H4 (cell line): ENCODE results near the gene MYO1G. TPM values are rescaled to one million over a fixed set of nuclear protein-coding genes. Genes with fewer than 3 reads are reported as not detected.

ENCODE experiments used
- DNase-seq: peaks from one replicate; pipeline ENCODE4 v3.0.0-alpha.2; 2015; ENCODE audit warnings: low spot score
- total RNA-seq: library from RNA; depleted of rRNA; stranded (reverse); fragments of >200 nt; shearing (Covaris generic); gene quantifications from 2 replicates; pipeline ENCODE4 v1.2.3, GENCODE V29; 2014

The MYO1G gene
- total RNA-seq, 1 experiment from 2014 or later = not detected

DNA sequence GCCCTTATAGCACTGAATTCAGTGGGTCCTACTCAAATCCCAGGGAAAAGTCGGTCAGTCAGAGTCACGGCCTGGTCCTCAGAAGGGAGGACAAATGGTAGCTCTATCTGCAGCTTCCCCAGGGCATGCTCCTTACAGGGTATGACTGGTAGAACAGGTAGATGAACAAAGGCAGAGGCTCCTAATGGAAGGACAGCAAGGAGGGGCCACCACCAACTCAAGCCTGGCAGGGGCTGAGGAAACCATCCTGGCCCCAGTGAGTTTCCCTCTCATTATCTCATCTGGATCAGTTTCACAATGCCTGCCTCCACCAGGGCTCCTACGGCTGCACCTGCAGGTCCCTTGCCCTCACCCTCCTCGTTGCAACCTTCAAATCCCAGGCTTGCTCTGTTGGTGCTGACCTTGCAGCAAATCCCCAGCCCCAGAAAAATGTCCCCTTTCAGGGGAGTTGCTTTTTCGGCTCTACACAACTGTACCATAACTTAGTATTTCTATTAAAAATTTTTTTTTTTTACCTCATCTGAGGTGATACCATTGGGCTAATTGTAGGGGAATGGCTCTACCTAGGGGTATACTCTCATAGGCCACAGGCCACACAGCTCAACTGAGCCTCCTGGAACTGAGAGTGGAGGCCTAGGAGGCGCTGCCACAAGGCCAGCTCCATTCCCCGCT lies 2.4 kb upstream of the MYO1G start:
- no peak for DNase-seq

- DNase-seq = no peak
Measured at GRCh38 chr7:44980393-44981034, 1.7 kb upstream of the MYO1G start.

- DNase-seq = no peak
Measured at GRCh38 chr7:44979481-44980392, 922 bp upstream of the MYO1G start.

DNA sequence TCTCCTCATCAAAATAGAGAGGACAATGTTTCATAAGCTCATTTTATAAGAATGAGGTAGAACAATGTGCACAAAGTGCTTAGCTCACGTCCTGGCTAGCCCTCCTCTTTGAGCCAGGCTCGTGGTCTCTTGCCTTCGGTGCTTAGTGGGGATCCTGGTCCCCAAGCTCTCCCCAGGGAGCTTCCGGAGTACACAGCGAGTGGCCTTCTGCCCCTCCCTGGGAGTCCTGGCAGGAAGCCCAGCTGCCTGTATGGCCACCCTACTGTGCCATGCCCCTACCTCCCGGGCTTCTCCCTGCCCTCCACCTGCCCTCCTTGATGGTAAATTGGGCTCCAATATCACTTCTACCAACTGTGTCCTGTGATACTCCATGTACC lies 868 bp downstream of the MYO1G start:
- DNase-seq = no peak

DNA sequence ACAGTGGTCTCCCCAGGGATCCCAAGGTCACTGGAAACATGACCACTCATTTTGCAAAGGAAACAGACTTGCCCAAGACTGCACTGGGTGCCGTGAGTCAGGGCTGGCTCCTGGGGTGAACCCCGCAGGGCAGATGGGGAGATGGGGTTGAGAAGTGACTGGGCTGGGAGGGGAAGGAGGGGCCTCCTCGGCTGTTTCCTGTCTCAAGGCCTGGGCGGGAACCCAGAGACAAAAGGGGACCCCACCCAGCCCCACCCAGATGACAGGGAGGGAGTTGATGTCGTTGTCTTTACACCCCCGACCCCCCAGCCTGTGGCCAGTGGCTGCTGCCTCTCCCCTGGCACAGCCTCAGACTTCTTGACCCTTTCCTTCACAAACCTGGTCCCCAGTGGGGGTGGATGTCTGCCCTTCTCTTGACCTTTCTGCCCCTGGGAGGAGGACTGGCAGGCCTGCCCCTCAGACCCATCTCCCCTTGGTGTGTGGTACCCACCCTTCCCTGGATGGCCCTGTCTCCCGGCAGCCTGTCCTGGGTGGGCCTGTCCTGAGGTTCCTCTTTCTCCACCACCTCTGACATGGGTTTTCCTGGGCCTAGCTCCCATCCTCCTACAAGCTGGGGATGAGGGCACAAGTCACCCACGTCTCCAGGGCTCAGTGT lies 1.4 kb downstream of the MYO1G start:
- DNase-seq = no peak

DNA sequence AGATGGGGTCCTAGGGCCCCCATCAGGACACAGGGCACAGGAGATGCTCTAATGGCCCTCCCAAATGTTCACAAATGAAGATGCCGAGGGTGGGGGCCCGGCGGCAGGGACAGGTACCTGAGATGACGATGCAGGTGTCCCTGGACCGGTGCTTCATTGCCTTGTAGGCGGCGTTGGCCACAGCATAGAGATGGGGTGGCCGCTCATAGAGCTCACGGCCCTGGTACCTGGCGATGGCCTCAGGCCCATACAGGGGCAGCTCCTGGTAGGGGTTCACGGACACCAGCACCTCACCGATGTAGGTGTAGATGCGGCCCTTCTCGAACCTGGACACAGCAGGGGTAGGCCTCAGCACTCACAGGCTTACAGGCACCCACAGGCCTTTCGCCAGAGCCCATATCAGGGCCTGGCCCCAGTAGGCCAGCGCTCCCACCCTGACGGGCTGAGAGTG lies 2.0 kb downstream of the MYO1G start:
- DNase-seq = no peak

DNA sequence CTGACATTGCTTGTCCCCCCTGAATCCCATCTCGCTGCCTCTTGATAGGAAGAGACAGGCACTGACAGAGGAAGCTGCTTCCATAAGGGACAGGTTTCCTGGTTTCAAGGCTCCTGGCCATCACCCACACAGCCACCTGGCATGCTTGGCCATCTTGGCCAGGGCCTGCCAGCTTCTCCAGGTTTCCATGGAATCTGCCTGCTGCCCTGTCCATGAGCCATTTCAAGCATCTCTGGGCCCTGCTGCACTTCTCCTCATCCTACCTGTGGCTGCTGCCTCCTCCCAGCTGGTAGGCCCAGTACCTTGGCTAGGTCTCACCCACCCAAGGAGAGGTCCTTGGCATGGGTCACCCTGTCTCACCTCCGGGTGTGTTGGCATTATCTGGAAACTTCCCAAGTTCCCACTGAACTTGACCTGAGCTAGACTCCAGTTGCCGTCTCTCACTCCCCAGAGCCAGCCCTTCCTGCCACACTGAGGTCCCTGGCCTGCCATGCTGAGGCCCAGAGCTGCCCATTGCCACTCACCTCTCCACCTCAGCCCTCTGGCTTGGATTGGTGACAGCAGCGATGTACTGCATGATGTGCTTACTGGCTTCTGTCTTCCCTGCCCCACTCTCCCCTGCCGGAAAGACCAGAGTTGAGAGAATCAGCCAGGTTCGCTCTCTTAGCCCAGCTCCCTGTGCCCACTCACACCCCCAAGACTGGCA lies 2.6 kb downstream of the MYO1G start:
- no peak for DNase-seq

DNA sequence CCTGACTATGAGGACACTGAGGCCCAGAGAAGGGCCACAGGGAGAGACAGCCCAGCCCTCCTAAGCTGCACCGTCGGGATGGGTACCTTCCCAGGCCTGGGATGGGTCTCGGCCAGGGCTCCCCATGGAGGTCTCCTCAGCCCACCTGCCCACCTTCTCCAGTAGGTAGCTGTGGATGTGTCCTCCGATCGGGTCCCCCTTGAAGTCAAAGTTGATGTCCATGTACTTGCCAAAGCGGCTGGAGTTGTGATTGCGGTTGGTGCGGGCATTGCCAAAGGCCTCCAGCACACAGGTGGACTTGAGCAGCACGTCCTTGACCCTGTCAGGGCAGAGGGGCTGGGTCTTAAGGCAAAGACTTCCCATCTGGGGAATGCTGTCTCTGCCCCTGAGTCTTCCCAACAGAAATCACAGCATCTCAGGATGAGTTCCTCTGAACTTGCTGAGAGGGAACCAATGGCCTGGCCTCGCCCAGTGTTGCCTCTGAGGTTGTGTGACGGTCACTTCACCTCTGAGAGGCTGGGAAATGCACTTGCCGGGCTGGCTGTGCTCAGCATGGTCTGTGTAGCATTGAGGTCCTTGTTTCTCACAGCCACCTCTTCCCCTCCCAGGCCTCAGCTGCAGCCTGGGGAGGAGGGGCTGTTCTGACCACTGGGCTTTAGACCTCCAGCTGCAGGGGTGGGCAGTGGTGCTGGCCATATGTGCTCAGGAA lies 3.3 kb downstream of the MYO1G start:
- no peak for DNase-seq

- DNase-seq = no peak
Measured at GRCh38 chr7:44974549-44974948, 4.3 kb downstream of the MYO1G start.

- DNase-seq = no peak
Measured at GRCh38 chr7:44973610-44974401, 5.0 kb downstream of the MYO1G start.

DNA sequence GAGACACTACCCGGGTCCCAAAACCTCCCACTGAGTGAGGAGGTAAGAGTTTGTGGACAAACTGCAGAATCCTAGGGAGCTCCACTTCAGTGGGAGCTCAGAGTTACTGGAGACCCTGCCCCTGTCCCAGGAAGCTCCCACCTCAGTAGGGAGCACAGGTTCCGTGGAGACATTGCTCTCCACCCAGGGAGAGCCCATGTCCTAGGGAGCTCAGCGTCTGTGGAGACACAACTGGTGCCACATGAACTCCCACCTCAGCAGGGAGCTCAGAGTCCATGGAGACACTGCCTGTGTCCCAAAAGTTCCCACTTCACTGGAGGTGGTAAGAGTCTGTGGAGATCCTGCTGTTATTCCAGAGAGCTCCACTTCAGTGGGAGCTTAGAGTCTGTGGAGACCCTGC lies 6.3 kb downstream of the MYO1G start:
- DNase-seq = no peak

- DNase-seq = no peak
Measured at GRCh38 chr7:44971902-44972441, 6.8 kb downstream of the MYO1G start.

GRCh38 chr7:44971188-44971901 lies 7.5 kb downstream of the MYO1G start:
- DNase-seq = no peak

DNA sequence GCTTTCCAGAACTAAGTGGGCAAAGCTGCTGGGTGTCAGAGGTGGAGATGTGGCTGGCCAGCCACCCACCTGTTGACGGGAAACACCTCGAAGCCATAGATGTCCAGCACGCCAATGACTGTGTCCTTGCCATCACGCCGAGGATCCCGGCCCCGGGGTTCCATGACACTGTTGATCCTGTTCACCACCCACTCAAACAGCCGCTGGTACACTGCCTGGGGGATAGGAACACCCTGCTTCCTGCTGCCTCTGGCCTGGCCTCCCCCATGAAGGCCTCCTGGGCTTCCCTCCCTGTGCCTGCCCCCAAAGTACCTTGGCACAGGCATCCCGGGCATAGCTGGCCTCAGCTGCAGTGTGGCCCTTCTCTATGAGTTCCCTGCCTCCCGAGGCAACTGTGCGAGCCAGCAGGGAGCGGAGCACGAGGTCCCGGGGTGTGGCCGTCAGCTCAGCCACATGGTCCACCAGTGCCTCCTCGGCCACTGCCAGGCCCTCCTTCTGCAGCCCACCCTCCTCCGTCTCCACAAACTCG lies 8.2 kb downstream of the MYO1G start:
- no peak for DNase-seq

GRCh38 chr7:44969701-44970522 lies 8.9 kb downstream of the MYO1G start:
- no peak for DNase-seq

DNA sequence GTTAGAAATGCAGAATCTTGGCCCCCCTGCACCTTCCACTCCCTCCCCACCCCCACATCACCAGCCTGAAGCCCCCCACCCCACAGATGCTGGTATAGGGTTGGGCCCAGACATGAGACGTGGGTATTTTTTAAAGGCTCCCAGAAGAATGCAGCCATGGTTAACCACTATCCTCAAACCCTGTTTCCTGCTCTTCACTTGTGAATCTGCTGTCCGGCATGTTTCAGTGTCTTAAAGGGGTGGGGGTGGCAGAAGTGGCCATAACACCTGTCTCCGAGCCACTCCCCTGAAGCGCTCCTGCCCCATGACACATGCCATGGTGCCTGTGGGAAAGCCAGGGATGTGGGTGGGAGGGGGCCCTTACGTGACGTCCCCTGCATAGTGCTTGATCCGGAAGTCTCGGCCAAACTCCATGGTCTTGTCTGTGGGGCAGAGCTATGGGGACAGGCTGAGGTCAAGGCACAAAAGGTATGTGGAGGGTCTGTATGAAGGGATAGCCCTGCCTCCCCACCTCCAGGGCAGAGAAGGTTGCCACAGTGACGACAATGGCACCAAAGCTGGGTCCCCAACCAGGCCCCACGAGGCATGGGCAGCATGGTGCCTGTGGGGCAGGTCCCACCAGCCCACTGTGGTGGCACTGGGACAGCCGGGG lies 9.6 kb downstream of the MYO1G start:
- no peak for DNase-seq
